ENCODE measurements around the gene MSTN. TPM values are rescaled to one million over a fixed set of nuclear protein-coding genes. Genes with fewer than 3 reads are reported as not detected.

The MSTN gene
- 10 to 100 TPM; 28.0 to 57.7 (median 41.1) TPM for polyA plus RNA-seq (ENCODE audit: insufficient read length in 10 of 10)
- long read RNA-seq, donor 1, partial matches to known transcripts: 11 of 15 reads
- long read RNA-seq, donor 1, other reads (novel, unspliced or antisense): 0 of 15 reads
- long read RNA-seq, donor 2, transcript MSTN-201 (3 exons, 2,822 nt): major isoform, 10 of 10 reads
- long read RNA-seq, donor 2, partial matches to known transcripts: 0 of 10 reads
- long read RNA-seq, donor 2, other reads (novel, unspliced or antisense): 0 of 10 reads
- long read RNA-seq, donor 3: 0 reads
- long read RNA-seq, donor 4, transcript MSTN-201 (3 exons, 2,822 nt): major isoform, 8 of 8 reads
- long read RNA-seq, donor 4, partial matches to known transcripts: 0 of 8 reads
- long read RNA-seq, donor 4, other reads (novel, unspliced or antisense): 0 of 8 reads
- long read RNA-seq, donor 5, transcript MSTN-201 (3 exons, 2,822 nt): major isoform, 6 of 6 reads
- long read RNA-seq, donor 5, partial matches to known transcripts: 0 of 6 reads
- long read RNA-seq, donor 5, other reads (novel, unspliced or antisense): 0 of 6 reads
- long read RNA-seq, donor 6, transcript MSTN-201 (3 exons, 2,822 nt): major isoform, 16 of 16 reads
- long read RNA-seq, donor 6, partial matches to known transcripts: 0 of 16 reads
- long read RNA-seq, donor 6, other reads (novel, unspliced or antisense): 0 of 16 reads
- long read RNA-seq, donor 7, transcript MSTN-201 (3 exons, 2,822 nt): major isoform, 13 of 19 reads
- long read RNA-seq, donor 7, partial matches to known transcripts: 6 of 19 reads
- long read RNA-seq, donor 7, other reads (novel, unspliced or antisense): 0 of 19 reads
- long read RNA-seq, donor 8, transcript MSTN-201 (3 exons, 2,822 nt): major isoform, 16 of 22 reads
- long read RNA-seq, donor 8, partial matches to known transcripts: 6 of 22 reads
- long read RNA-seq, donor 8, other reads (novel, unspliced or antisense): 0 of 22 reads
- long read RNA-seq, donor 9: 0 reads

DNA sequence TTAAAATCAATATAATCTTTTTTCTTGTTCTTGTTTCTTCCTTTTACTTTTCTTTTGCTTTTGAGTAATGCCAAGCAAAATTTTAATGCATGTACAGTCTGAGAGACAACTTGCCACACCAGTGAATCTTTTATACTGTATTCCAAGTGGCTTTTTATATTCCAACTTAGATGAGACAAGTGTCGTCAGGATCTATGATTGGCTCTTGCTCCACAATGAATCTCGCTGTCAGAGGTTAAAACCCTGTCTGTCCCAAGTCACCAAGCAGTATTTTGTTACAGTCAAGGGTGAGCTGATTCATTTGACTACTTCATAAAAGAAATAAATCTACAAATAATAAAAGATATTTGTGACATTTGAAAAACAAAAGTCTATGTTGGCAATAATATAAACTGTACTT, at the start of gene MSTN:
MSTN (minus strand) TSS at position 129 of the 400 bp plus-strand sequence. CDS start 133 bp downstream, outside the sequence.
- peak in 2 of 3 donors; percentile 23 for DNase-seq

DNA sequence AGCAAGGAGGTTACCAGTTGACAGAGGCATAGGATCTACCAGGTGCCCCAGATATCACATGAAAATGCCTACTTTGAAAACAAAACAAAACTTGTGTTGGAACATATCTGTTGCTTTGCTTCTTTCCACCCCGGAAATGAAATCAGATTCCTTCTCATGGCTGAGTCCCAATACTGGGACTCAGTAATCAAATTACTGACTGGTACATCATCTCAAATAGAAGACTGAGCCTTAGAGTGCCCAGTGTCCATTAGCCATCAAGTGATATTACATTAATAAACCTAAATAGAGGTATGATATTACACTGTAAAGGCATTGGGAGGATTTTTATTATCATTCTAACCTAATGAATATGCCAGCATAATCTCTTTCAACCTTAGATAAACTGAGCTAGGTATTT, 48.6 kb upstream of the MSTN start:
- no peak for DNase-seq

DNA sequence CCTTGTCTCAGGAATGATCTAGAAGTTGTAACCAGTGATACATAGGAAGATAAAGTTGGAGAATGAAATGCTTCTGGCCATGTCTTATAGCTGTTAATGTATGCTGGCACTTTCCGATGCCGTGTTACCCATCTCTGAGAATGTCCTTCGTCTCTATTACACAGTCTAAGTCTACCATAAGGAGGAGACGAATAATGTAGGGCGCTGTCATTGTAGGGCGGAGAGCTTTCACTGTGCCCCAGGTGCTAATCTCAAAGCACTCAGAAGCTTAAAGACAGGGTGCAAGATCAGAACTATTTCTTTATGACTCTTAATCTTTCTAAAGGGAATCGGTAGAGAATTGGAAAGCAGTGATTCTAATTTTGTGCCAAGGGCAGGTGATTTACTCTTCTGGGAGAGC, 48.2 kb upstream of the MSTN start:
- DNase-seq: no peak

DNA sequence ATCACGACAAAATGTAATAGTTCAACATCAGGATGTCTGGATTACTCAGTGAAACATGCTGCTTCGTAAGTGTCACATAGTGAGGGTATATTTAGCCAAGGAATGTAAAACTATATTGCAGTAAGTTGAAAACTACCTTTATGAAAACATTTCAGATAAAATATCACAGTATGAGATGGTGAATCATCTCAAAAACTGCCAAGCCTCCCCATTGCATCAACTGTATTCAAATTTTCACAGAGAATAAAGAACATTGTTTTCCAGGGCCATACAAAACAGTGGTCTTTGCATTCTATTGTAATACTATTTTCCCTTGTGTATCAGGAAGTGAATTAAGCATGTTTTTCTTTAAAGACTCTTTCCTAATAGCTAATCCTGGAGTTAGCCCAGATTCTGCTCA, 47.6 kb upstream of the MSTN start:
- DNase-seq: no peak

DNA sequence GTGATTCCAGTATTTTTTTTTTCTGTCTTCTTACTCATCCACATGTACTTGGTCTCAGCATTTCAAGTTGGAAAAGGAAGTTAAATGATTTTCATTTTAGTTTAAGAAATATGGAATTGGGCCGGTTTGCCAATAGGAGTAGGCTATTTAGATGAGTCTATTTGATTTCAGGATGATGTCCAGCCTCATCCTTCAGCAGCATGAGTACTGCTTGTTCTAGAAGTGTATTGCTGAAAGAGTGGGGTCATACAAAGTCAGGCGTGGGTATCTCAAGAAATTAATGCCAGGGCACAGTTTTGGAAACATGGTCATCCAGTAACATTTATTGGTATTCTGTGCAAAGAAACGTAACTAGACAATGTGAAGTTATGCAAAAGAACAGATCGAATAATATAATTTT, 44.9 kb upstream of the MSTN start:
- DNase-seq: no peak

DNA sequence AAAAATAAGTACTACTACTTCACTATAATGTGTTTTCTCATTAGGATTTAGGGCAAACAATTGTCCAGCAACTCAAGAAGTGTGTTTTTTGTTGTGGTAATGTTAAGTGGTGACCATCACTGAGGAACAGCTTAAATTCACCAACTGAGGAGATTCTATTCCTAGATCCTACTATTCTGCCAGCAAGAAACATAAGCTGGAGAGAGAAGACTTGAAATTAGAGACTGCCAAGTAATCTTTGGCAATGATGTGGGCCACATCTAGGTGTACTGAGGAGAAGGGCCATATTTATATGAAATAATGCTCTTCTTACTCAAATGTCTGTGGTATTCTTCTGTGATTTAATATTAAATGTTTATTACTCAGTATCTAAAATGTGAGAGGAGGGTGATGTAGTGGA, 44.3 kb upstream of the MSTN start:
- DNase-seq: no peak

DNA sequence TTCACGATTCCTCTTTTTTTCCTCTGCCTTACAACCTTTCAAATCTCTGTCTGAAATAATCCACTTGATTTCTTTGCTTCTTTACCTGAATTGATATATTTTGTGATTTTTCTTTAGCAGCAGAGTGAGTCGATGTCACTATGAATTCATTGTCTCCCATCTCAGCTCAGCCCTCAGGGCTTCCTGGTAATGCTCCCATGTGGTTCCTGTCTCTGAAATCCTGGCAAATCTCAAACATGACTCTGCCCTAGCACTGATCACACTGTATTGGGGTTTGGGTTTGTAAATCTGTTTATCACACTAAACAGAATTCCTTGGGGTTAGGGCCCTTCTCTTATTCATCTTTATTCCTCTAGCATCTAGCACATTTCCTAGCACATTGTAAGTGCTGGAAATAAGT, 43.0 kb upstream of the MSTN start:
- DNase-seq: no peak

DNA sequence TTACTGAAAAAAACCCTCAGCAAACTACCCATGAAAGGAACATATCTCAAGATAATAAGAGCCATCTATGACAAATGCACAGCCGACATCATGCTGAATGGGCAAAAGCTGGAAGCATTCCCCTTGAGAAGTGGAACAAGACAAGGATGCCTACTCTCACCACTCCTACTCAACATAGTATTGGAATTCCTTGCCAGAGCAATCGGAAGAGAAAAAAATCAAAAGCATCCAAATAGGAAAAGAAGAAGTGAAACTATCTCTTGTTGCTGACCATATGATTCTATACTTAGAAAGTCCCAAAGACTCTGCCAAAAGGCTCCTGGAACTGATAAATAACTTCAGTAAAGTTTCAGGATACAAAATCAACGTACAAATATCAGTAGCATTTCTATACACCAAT, 40.6 kb upstream of the MSTN start:
- DNase-seq: no peak

DNA sequence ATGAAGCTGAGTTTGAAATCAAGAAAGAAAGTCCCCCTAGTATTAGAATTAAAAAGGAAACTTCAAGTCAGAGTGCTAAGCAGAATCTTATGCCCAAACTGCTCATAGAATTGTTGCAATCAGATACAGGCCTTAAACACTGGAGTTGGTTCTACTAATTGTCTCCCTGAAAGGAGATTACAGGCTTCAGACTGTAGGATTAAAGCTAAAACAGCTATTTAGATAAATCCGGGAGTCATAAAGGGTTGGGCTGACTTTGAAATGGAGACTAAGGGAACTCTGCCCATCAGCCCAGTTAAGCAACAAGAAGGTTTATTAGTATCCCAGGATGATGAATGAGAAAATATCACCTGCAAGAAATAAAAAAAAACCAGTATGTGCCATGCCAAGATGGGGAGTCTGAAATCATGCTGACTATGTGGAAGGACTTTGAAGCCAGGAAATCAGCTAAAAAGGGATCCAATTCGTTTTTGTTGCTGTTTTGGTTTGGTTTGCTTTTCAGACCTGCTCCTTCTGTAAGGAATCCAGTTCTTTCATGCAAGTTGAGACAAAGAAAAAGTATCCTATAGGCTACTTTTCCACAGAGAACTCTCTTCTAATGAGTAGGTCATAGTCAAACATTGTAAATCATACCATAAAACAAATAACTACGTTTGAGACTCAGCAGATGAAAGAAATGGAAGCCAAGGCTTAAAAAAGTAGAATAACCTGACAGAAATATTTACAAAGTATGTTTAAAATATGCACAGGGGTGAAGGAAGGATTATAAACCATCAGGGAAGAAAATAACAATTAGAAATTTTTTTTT, 37.6 kb upstream of the MSTN start:
- DNase-seq: no peak

DNA sequence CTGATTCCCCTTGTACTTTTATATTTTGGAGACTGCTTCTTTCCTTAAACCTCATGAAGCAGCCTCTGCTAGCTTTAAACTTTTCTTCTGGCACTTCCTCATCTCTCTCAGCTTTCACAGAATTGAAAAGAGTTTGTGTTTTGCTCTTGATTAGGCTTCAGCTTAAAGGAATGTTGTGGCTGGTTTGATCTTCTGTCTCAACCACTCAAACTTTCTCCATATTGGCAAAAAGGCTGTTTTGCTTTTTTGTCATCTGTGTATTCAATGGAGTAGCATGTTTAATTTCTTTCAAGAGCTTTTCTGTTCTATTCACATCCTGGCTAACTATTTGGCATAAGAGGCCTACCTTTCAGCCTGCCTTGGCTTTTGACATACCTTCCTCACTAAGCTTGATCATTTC, 36.3 kb upstream of the MSTN start:
- DNase-seq: no peak

DNA sequence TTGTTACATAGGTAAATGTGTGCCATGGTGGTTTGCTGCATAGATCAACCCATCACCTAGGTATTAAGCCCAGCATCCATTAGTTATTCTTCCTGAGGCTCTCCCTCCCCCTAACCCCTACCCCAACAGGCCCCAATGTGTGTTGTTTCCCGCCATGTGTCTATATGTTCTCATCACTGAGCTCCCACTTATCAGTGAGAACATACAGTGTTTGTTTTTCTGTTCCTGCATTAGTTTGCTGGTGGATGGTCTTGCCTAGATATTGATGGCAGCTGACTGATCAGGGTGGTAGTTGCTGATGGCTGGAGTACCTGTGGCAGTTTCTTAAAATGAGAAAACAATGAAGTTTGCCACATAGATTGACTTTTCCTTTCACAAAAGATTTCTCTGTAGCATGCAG, 34.6 kb upstream of the MSTN start:
- no peak for DNase-seq

DNA sequence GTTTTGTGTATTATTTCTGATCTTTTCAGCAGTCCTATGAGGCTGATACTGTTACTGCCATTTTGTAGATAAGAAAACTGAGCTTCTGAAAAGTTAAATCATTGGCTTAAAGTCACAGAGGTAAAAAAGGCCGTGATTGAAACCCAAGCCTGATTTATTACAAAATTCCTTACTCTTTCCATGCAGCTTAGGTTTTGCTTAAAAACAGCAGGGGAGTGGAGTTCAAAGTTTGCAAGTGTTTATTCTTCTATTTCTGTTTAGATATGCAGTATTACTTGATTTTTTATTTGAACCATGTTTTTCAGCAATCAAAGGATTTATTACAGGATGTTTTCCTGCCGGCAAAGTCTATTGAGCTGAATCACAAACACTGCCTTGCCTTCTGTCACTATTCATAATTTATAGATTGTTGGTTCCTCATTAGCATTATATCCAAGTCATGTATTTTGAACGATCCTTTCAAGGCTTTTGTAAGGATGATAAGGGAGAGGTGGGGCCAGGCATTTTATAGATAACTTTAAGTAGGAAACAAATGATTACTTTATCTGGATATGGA, 31.9 kb upstream of the MSTN start:
- no peak for DNase-seq

DNA sequence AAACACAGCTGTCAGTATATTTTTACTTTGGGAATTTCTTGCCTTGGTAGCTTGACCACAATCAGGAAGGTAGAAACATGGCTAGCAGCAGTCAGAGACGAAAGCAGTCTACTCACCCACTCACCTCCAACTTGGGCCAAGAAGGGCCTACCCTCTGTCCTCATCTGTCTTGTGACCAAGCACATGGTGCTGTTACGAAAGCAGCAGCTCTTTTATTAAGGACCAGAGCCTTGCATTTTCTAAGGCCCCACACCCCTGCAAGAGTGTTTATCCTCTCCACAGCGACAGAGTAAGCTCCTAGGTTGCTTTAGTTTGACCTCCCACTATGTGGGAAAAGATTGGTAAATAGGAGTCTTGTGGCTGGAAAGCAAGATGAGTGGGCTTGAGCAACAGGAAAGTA, 31.3 kb upstream of the MSTN start:
- DNase-seq: no peak

DNA sequence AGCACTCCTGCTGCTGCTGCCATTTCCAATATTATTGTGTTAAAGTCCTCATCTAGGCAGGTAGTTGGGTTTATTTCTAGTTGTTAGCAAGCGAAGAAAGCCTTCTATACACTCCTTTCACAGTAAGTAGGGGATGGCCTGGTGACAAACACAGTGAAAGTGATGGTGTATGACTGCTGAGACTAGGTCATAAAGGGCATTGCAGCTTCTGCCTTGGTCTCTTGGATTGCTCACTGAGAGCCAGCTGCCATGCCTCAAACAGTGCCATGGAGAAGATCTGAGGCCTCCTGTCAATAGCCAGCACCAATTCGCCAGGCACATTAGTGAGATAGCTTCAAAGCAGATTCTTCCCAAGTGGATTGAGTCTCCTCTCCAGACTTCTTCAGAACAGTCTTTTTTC, 27.6 kb upstream of the MSTN start:
- no peak for DNase-seq

DNA sequence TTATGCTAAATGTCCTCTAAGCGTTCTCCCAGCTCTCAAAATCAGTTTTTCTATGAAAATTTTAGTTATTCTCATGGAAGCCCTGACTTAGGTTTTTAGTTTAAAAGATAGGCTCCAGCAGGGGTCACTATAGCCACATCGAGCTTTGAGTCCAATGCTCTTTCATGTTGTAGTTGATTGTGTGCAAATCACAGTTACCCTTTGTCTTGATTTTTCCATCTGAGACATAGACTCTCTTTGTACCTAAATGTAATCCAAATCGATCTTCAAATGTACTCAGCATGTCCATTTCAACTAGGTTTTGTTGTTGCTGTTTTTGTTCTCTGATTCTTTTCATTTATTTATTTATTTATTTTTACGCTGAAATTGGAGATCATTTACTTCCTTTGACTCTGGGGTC, 26.4 kb upstream of the MSTN start:
- DNase-seq: peak; percentile 62 to 82 (median 68)

DNA sequence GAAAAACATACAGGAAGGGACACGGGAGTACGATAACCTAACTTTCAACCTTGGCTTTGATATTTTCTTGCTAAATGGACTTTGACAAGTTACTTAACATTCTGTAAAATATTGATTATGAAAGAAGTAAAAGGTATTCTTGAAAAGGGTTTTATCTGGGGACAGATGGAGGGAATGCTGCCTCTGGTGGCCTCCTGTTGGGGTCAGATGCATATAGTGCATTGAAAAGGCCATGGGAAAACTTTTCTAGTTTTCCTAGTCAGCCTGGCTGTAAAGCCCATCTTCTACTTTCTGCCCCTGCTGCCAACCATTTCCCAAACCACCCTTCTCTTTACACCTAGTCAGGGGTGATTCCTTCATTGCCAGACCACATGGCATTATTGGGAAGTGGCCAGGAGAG, 22.2 kb upstream of the MSTN start:
- DNase-seq: no peak

DNA sequence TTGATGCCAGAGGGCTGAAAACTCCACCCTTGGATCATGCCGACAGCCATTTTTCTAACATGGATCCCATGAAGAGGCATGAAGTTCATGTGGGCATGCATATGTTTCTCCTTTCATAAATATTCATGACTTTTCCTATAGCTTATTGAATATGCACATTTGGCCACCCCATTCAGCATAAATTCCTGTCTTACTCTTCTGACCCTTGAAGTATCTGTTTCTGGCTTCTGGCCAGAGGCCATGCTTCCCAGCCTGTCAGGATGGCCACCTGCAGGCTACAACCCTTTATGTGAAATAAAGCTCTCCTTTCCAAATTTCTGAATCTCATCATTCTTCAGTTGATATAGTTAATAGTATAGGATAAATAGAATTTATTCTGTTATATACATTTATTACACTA, 19.6 kb upstream of the MSTN start:
- DNase-seq: no peak

DNA sequence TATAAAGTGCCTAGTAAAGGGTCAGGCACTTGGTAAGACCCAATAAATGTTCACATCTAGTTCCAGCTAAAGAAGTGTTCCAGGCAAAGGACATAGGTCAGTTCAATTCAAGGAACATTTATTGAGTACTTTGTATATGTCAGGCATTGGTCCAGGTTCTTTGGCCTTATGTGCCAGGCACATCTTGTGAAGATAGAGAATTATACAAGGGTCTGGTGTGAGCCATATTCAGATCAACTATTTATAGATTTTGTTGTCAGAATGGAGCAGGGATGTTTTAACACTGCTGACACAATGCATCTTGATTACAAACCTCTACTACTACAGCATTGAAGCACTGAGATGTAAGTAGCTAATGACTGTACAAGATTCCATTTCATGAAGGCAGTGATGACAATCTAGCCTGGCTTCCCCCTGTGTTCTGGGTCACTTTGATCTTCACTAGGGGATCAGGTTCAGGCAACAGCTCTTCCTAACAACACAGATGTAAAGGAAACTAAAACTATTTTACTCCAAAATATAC, 18.1 kb upstream of the MSTN start:
- DNase-seq: no peak

DNA sequence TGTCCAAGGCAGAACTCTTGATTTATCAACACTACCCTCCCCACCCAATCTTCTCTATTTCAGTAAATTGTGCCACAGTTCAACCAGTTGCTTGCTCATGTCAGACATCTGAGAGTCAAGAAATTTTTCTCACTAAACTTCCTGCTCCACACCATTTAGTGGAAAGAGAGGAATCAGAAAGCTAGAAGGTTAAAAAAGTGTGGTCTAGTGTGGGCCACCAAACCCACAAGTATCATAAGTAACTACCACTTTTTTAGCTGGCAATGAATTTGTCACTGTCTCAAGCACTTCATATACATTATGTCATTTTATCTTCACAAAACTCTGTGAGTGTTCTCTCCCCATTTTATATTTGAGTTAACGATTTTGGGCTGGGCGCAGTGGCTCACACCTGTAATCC, 16.6 kb upstream of the MSTN start:
- DNase-seq: no peak

DNA sequence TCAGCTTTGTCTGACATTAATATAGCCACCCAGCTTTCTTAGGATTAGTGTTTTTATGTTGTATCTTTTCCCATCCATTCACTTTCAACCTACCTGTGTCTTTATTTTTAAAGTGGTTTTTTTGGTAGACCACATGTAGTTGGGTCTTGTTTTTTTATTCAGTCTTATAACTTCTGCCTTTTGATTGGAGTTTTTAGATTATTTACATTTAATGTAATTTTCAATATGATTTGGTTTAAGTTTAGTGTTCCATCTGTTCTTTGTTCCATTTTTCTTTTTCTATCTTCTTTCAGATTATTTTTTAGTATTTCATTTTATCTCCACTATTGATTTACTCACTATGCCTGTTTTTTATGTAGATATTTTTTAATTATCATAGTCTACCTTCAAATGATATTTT, 13.1 kb upstream of the MSTN start:
- no peak for DNase-seq

DNA sequence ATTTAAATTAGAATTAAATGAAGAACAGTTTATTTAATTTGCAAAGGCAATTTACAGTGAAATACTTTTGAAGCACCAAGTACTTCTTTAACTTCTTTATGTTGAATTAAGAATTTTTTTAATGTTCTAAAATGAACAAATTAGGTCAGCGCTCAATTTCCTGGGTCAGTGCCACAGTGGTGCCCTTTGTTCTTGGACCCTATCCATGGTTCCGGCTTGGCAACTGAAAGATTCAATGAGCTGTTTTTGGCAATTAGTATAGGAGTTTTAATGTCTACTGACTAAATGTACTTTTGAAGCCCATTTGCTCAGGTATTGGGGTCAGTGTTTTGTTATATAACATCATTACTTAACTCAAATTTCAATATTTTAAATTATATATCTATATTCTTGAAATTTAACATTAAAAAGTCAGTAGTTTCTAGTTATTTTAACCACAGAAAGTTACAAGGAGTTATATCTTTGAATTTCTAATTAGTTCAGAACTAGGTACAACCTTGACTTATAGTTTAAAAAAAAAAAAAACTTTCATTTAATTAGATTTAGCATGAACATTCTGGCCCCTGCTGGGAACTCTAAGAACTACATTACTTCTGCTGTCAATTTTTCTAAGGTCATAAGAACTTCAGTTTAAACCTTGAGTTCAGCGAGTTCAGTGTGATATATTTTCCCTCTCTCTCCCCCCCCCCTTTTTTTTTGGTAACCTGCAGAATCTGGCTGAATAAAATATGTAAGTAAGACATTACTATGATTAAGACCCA, 7.6 kb upstream of the MSTN start:
- peak; percentile 53 to 73 (median 57) for DNase-seq
